GM19043 (cell line): Measurements from ENCODE around the gene ZNRF2.

Experiments used
- ATAC-seq: cut with Tn5 transposase; IDR thresholded peaks from one replicate; pipeline ENCODE4 v1.9.1; 2021; ENCODE audit warnings: low read depth; ENCODE audit not compliant: unreplicated experiment

ZNRF2 gene

DNA sequence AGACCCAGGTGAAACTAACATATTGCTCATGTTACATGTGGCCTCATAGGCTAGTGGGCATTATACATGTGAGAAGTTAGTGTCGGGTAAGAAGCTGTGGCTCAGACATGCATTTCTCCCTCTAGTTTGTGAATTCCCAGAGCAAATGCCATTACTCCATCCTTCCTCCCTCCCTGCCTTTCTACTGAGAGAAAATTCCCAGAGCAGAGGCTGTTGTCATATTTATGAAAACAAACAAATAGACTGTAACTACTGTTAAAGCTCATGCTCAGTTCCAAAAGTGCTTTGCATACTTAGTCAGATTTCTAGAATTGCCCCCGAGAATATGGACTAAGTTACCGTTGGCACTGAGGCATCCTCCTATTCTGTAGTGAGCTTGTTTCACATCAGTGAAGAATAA lies 29.0 kb downstream of the ZNRF2 start:
- ATAC-seq = no peak

DNA sequence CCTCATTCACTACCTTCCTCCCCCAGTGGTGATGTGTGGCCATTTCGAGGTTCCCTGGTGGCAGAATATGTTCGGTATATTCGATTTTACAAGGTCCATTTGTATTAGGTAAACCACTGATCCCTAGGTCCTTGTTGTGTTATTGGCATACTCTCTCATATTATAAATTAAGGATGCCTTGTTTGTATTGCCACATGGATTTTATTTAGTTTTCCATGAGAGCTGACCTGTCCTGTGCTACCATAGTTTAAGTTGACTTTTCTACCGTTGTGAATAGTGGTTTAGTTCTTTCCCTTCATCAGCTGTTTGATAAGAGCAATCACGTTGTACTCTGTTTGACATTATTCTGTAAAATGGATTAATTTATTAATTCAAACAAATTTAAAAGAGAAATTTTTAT lies 29.4 kb downstream of the ZNRF2 start:
- ATAC-seq = no peak

DNA sequence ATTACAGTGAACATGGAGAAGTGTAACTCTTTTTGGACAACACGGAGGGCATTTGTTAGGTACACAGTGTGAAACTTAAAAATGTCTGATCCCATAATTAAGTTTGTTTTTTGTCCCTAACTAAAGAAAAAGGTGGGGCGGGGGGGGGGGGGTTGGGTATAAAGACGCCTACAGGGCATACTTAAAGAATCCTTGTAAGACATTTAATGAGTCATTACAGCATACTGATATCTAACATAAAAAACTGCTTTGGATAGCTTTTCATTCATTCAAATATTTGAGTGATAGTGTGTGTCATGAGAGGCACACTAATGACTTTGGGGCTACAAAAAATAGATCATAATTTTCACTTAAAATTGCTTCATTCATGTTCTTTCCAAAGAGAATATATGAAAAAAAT lies 31.2 kb downstream of the ZNRF2 start:
- no peak for ATAC-seq

DNA sequence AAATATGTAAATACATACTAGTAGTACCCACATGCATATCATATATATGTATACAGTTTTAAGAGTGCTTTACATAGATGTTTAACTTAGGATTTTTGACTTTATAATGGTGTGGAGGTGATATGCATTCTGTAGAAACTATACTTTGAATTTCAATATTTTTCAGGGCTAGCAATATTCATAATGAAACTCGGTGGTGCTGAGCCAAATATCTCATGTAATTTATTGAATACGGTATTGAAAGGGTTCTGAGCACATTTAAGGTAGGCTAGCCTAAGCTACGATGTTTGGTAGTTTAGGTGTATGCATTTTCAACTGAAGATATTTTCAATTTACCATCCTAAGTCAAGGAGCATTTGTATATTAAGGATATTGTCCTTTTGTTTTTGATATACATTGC lies 36.0 kb downstream of the ZNRF2 start:
- ATAC-seq = no peak

DNA sequence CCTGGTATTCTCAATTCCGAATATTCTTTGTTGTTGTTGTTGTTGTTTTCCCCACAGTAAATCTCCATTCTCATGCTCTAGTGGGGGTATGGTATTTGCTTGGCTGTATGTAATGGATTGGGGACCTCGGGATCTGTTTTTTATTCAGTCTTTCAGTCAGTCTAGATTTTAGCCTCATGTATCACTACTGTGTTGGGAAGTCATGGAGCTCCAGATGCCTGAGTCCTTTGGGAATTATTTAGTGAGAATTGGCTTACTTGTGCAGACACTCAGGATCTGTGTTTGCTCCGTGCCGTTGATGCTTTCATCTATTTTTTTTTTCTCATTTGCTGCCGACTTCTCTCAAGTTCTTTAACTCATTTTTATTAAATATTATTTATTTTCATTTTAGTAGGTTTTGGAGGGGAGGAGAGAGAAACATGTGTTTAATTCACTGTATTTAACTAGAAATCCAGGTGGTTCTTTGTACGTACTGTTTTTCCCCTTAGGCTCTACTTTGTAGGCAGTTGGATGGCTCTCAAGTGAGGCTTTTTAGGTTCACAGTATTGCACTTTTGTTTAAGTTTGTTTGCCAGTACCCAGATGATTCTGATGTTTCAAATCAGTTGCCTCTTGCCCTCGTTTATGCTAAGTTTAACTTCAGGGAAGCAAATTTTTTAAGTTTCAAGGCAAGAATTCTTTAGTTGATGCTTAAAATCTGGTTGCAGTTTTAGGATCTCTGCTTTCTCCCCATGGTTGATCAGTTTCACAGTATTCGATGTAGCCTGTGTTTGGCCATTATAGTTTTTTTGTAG lies 36.9 kb downstream of the ZNRF2 start:
- no peak for ATAC-seq

DNA sequence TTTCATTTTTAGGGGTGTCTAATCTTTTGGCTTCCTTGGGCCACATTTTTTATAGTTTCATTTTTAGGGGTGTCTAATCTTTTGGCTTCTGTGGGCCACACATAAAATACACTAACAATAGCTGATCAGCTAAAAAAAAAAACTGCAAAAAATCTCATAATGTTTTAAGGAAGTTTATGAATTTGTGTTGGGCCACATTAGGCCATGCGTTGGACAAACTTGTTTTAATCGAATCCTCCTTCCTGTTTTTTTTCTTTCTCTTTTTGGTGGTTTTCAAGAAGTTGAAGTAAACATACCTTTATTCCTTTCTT lies 37.4 kb downstream of the ZNRF2 start:
- no peak for ATAC-seq

DNA sequence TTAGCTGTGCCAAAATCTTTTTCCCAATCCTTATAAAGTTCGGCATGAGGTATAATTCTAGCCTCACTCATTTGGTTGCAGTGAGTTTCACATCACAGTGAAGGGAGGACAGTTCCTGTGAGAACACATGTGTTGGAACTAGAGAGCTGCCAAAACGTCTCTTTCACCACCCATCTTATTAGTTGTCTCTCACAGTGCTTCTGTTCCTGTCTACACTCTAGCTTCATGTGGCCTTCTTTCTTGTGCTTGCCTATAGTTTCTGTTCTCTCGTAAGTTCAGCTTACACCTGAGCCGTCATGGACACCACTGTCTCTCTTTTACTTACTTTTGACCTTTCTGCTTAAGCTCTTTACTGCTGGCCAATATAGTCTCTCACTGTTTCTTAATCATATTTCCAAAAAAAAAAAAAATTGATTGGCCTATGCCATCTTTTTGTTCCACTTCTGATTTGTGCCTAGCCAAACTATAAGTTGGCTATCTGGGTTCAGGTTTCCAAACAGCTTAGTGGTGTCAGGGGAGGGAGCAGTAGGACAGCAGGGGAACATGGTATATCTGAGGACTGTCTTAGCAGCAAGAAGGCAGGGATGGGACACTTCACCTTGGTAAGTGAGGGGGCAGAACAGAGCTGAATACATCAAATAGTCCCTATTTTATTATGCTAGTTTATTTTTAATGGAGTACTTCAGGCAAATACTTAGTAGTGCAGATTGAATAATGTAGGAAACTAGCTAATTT lies 38.0 kb downstream of the ZNRF2 start:
- peak; percentile 78 for ATAC-seq

DNA sequence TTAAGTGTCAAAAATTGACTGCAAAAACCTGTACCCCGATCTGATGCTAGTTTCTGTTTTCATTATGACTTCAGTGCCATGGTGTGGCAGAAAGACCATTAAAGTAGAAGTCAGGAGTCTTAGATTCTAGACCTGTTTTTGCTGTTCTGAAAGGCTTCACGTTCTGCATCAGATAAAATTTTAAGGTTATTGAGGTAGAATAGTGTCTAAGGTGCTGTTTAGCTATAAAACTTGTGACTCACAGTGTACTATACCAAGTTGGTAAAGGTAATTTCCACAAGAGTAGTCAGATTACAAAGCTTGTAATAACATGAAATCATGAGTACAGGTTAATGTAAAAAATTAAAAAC lies 38.6 kb downstream of the ZNRF2 start:
- peak; percentile 41 for ATAC-seq

DNA sequence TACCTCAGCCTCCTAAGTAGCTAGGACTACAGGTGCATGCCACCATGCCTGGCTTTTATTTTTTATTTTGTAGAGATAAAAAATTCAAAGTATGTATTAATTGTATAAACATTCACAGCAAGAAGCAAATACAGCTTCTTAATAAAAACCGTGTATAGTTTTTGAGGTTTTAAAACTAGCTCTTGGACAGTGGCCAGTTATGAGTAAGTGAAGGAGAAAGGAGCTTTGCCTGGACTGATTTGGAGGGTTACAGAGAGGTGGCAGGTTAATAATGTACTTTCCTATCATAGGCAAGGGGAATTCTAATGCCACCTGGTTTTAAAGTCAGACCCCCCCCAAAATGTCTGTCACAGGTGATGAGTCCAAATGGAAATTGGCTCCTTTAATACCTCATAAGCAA lies 43.4 kb downstream of the ZNRF2 start:
- ATAC-seq = no peak

DNA sequence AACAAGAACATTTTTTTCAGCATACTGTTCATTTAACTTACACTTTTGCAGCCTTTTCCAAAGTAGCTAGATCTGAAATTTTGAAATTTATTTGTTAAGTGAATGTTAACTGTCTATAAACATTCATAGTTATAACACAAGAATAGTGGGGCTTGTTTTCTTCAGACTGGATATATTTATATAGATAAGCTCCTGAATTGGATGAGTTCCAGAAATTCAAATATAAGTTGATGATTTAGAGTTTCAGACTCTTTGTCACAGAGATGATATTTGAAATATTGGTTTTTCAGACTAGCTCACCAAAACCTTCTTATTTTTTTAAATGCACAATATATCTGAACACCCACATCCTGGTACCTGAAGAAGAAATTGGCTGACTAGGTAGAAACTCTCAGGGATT lies 44.0 kb downstream of the ZNRF2 start:
- ATAC-seq = no peak

DNA sequence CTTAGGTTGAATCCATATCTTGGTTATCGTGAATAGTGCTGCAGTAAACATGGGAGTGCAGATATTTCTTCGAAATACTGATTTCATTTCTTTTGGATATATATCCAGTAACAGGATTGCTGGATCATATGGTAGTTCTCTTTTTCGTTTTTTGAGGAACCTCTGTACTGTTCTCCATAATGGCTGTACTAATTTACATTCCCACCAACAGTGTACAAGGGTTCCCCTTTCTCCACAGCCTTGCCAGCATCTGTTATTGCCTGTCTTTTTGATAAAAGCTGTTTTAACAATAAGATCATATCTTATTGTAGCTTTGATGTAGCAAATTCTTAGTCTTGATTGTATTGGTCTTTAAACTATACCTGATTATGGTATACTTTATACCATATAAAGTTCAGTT lies 45.3 kb downstream of the ZNRF2 start:
- no peak for ATAC-seq

DNA sequence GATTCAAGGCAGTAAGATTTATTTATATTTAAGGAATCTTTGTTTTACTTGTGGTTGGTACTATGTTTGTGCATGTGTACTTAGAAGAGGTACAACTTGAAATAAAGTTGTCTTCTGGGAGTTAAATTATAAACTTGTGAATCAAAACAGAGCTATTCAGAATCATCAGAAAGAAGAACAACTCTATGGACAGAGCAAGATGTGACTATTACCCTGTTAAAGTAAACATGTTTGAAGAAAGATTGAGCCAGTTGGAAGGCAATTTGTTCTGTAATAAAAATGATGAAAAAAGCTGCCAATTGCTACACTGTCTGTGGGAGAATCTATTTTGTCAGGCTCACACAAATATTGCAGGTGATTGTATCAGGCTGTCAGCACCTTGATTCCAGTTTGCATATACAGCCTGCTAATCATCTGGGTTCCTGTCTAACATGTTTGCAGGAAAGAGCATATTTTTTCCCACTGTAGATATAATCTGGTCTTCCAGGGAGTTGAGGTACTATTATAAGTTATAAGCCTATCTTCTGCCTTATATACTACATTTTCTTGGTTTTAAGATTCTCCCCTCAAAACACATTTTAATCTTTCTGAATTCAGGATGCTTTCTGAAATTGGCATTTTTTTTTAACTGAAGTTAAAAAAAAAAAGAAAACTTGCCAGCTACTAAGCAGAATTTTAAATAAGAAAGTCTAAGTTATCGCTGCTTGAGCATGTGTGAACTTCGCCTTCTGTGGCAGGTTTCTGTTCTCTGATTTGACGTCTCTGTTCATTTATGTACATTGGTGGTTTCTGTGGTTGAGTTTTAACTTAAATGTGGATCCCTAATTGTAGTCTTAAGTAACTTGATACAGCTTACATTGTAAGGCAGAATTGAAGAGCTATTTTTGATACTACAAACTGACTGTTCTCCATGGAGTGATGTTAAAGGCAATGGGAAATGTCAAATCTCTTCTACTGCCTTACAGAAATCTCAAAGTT lies 46.0 kb downstream of the ZNRF2 start:
- ATAC-seq = peak; percentile 90

DNA sequence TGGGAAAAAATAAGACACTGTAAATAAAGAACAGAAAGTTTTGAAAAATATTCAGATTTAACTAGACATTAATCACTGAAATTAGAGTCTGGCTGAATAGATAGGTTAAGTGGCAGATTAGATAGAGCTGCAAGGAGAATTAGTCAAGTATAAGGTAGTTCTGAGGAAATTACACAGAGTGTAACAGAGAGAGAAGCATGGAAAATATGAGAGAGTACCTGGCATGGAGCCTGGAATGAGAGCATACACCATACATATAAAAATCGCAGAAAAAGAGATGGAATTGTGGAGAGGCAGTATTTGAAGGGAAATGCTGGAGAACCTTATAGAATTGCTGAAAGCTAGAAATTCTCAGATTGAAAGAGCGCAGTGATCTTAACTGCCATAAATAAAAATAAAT lies 46.9 kb downstream of the ZNRF2 start:
- no peak for ATAC-seq

DNA sequence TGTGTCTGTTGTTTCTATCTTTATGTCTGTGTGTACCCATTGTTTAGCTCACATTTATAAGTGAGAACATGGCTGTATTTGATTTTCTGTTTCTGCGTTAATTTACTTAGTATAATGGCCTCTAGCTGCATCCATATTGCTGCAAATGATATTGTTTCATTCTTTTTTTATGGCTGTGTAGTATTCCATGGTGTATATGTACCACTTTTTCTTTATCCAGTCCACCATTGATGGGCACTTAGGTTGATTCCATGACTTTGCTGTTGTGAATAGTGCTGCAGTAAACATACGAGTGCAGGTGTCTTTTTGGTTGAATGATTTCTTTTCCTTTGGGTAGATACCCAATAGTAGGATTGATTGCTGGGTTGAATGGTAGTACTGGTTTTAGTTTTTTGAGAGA lies 48.2 kb downstream of the ZNRF2 start:
- ATAC-seq = no peak

DNA sequence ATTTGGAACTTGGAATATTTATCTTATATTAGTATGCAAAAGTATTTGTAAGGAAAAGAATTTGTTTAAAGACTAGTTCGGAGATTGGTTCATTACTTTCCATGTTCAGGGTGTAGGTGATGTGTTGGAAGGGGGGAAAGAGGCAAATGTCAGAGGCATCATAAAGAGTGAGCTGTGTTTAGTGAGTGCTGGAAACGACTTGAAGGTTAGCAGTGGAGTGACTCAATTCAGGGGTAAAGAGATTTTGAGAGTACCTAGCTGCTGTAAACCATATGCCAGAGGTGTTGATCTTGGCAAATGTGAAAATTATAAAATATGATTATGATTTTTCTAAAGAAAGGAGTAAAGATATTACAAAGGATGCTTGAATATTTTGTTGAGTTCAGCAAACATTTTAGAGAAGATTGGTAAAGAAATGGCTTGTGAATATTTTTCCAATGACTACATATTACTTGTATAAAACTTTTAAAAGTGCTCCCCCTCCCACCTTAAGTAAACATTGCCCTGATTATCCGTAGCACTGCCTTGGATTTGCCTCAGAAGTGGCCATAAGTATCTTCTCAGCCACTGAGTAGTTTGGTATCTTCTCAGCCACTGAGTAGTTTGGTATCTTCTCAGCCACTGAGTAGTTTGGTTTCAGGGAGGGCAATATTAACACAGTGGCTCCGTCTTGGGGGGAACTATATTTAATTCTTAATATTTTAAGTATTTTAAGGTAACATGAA lies 51.5 kb downstream of the ZNRF2 start:
- no peak for ATAC-seq

DNA sequence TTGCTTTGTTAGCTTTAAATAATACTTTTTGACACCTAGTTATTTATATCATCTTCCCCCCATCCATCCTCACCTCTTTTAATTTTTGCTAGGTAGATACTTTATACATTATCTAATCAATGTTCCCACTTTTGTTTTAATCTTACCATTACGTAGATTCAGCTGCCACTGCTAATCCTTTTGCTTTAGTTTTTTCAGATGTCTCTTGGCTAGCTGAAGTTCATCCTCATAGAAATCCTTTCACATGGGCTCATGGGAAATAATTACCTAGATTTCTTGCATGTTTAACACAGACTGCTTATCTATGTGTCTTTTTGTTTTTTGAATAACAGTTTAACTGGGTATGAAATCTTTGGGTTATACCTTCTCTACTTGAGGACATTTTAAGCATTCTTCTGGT lies 60.1 kb downstream of the ZNRF2 start:
- no peak for ATAC-seq

DNA sequence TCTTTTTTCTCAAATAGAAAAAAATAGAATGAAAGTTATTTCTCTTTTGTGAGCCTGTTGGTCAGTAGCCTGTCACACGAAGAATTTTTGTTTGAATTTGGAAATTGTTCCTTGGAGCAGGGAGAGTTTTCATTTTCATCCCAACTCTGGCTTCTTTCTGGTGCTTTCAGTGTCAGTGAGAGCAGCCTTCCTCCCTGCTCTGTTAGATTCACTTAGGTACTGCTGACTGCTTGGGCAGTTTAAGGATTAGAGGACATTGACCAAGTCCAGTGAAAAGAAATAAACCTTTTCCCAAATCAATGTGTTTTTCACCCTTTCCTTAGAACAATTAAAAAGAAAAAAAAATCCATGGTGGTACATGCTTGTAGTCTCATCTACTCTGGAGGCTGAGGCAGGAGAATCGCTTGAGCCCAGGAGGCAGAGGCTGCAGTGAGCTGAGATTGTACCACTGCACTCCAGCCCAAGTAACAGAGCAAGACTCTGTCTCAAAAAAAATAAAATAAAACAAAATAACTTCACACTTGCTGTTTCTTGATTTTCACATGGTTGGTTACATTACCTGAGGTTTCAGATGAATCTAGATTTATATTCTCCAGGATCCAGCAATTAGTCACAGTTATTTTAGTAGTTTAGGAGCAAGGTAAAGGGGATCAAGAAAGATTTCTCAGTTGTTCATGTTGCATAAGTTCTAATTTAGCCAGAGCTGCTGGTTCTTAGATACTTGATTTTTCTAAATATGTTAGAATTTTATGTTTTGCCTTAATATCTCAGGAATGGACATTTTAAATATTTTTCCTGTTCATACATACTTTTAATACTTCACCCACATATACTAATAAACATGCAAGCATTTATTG lies 63.1 kb downstream of the ZNRF2 start:
- ATAC-seq = no peak

DNA sequence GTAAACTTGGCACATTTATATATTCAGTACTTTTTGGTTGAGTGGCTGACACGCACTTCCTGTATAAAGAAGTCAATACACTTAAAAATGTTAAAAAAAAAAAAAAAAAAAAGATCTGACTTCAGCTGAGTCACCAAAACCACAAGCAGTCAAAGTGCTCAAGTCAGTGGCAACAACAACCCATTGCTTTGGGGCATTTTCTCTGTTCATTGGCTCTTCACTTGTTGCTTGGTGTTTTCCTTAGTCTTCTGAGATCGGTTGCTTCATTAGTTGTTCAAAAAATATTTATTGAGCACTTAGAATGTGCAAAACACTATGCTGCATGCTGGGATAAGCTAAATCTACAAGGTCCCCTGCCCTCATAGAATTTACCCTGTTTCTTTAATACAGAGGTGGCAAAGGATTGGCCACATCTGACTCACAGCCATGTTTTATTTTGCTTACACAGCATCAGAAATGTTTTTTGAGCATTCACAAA lies 63.7 kb downstream of the ZNRF2 start:
- peak; percentile 75 for ATAC-seq

DNA sequence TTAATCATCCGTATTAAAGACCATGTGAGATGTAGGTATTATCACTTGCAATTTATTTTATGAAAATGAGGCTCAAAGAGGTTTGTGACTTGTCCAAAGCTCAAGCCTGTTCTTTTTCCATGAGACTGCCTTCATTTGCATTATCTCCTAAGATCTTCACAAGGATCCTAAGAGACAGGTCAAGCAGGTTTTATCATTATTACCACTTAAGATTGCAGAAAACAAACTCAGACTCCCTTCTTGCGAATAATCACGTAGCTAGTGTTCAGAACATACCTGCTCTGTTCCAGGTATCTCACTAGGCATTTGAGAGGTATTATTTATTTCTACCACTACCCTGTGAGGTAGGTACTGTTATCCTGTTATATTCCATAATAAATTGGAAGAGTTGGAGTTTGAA lies 64.8 kb downstream of the ZNRF2 start:
- no peak for ATAC-seq

DNA sequence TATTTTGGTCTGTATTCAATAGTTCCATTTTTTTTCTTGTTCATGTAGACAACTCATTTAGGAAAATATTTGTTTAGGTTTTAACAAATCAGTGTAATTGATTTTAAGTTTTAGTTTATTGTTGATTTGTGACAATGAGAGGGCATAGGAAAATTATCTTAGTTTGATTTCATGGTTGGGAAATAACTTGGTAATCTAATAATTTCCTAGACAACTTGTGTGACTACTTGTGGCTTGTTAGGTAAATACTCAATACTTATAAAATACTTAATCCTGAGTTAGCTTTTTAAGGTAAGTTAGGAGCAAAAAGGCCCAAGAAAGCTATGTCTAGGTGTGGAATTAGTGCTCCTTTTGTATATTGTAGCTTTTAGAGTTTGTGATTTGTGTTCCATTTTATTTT lies 65.4 kb downstream of the ZNRF2 start:
- no peak for ATAC-seq
